GM12873 (cell line): ENCODE data around the gene XG.

Experiments
- TF ChIP-seq, protein P1 (sequence below): IDR thresholded peaks from 2 replicates; pipeline ENCODE4 v1.5.1; 2012; ENCODE audit warnings: low read depth, mild to moderate bottlenecking, moderate library complexity, low read length, control low read depth; ENCODE audit not compliant: insufficient read depth; ENCODE audit errors: missing control alignments

Gene XG

DNA sequence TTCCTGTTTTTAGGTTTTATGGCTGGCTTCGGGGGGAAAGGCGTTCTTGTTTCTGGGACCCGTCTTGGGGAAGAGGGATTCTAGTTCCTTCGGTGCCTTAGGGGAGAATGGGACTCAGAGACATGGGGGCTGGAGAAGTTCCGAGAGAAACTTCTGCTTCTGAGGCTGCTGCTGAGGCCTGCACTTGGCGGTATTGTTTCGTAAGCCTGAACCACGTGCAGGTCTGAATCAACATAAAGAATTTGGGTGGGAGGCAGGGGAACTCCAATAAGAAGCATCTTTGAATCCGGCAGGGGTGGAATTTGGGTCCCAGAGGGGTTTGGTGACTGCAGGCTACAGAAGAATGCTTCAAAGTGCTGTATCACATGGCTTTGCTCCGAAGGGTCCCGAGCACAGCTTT, 15.1 kb downstream of the XG start:
- TF ChIP-seq, protein P1, sequence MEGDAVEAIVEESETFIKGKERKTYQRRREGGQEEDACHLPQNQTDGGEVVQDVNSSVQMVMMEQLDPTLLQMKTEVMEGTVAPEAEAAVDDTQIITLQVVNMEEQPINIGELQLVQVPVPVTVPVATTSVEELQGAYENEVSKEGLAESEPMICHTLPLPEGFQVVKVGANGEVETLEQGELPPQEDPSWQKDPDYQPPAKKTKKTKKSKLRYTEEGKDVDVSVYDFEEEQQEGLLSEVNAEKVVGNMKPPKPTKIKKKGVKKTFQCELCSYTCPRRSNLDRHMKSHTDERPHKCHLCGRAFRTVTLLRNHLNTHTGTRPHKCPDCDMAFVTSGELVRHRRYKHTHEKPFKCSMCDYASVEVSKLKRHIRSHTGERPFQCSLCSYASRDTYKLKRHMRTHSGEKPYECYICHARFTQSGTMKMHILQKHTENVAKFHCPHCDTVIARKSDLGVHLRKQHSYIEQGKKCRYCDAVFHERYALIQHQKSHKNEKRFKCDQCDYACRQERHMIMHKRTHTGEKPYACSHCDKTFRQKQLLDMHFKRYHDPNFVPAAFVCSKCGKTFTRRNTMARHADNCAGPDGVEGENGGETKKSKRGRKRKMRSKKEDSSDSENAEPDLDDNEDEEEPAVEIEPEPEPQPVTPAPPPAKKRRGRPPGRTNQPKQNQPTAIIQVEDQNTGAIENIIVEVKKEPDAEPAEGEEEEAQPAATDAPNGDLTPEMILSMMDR: no peak

DNA sequence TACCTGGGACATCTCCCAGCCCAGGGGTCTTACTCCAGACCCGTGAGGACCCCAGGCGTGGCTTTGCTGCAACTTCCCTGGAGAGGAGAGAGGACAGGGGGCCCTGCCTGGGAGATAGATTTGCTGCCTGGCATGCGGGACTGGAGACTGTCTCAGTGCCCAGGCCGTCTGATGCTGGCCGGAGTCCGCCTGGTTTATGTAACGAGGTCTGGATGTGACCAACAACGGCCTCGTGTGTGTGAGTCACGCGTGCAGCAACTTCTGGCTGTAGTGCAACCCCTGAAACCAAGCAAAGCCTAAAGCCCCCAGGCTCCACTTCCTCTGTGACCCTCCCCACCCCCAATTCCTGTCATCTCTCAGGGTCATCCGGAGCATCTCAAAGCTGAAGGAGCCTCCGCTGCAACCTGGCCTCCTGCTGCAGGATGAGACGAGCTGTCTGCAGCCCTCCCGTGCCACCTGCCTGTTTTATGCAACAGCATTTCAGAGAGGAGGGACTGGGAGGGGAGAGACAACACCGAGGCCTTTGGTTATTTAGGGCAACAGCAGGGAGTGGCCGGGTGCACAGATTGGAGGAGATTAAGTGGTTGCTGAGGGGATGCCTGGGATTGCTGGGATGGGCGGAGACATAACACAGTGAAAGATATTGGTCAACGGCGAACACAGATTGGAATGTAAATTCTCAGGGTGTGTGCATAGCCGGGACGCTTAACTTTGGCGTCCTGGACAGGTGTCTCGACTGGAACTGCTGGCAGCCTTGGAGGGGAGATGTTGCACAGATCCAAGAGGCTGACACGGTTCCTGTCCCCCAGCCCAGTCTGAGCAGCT, 16.0 kb downstream of the XG start:
- TF ChIP-seq, protein P1: no peak

DNA sequence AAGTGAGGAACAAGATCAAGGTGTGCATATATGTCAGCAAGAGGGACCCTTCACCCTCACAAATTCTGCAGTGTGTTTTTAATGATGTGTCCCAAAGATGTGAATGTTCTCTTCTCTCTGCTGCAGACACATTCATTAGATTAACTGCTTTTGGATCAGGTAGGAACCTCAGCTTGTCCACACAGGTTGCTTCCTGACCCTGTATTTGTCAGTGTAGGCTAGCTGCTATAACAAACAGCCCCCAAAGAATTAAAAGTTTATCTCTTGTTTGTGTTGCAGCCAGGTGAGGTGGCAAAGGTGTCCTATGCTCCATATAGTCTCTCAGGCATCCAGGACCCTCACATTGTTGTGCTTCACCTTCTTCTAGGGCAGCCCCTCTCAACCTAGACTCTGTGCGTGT, 17.8 kb downstream of the XG start:
- TF ChIP-seq, protein P1: no peak

DNA sequence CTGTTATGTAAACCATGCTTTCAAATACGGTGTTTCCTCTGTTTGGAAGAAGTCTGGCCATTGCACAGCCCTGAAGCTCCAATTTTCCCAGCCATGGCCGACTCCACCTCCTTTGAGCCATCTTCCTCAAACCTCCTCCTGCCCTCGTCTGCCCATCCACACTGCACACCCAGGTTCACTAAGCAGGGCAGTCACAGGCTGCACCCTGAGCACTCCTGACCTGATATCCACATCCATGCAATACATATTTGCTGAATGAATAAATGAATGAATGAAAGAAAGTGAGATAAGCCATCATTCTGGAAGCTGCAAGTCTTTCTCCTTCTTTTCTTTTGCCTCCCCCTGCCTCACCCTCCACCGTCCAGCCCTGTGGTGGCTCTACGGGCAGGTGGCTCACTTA, 22.2 kb downstream of the XG start:
- TF ChIP-seq, protein P1: no peak

DNA sequence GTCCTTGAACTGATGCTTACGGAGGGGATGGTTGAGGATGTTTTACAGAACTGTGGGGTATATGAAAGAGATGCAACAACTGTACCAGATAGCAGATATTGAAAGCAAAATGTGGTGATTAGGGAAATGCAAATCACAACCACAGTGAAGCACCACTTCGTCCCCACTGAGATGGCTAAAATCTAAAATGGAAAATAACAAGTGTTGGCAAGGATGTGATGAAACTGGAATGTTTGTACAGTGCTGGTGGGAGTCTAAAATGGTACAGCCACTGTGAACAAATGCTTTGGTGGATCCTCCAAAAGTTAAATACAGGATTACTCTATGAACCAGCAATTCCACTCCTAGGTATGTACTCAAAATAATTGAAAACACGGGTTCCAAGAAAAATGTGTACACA, 22.9 kb downstream of the XG start:
- TF ChIP-seq, protein P1: no peak

DNA sequence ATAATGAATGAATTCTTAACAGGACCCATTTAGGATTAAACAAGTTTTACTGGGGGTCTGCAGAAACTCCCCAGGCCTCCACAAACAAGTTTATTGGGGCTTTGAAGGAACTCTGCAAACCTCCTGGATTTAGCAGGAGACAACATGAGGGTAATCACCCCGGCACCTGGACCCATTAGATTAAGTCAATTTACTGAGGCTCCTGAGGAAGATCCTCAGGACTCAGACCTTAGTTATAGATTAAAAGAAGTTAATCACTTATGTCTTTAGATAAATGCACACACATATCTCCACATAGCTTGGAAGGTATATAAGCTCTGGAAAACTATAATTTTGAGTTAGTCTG, 29.4 kb downstream of the XG start:
- TF ChIP-seq, protein P1: no peak

DNA sequence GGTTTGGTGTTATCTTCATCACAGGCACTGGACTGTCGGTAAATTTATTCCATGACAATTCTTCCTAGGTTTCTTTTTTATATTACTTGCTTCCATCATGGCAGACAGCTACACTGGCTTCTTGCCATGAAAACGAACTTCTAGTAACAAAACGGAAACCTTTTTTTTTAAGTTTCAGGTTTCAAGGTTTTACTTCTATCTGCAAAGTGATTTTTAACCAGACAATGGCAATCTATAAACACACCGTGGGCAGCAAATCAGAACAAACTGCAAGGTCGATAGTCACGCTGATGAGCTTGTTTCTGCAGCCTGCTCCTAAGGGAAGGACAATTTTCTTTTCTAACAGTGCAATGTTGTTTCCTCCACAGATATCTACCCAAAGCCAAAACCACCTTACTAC, 29.9 kb downstream of the XG start:
- TF ChIP-seq, protein P1: no peak
